ENCODE data around the gene TIMM29.
"Not testable (repeated sequence)": the region's sequence is repeated elsewhere in the genome, so short reads cannot be mapped to it uniquely, and the experiment has no call there.

TIMM29 gene

GRCh38 chr19:10912619-10913018 is 16.0 kb upstream of the TIMM29 start:
- DNase-seq (ENCODE audit: low read depth), result no peak

GRCh38 chr19:10913716-10914340 is 14.8 kb upstream of the TIMM29 start:
- DNase-seq (ENCODE audit: low read depth), result no peak

GRCh38 chr19:10915130-10916091 is 13.2 kb upstream of the TIMM29 start:
- no peak for DNase-seq (ENCODE audit: low read depth)

- DNase-seq (ENCODE audit: low read depth), result no peak
Measured at GRCh38 chr19:10916602-10917001, 12.0 kb upstream of the TIMM29 start.

- no peak for DNase-seq (ENCODE audit: low read depth)
Measured at GRCh38 chr19:10918359-10918758, 10.3 kb upstream of the TIMM29 start.

- no peak for DNase-seq (ENCODE audit: low read depth)
Measured at GRCh38 chr19:10919352-10920287, 9.0 kb upstream of the TIMM29 start.

- DNase-seq (ENCODE audit: low read depth), result no peak
Measured at GRCh38 chr19:10920288-10920655, 8.3 kb upstream of the TIMM29 start.

- no peak for DNase-seq (ENCODE audit: low read depth)
Measured at GRCh38 chr19:10920781-10921180, 7.8 kb upstream of the TIMM29 start.

- DNase-seq (ENCODE audit: low read depth), result no peak
Measured at GRCh38 chr19:10921199-10921909, 7.3 kb upstream of the TIMM29 start.

GRCh38 chr19:10921910-10922637 is 6.5 kb upstream of the TIMM29 start:
- no peak for DNase-seq (ENCODE audit: low read depth)

- DNase-seq (ENCODE audit: low read depth), result no peak
Measured at GRCh38 chr19:10922638-10923014, 6.0 kb upstream of the TIMM29 start.

- no peak for DNase-seq (ENCODE audit: low read depth)
Measured at GRCh38 chr19:10923260-10924112, 5.1 kb upstream of the TIMM29 start.

GRCh38 chr19:10924597-10924996 is 4.0 kb upstream of the TIMM29 start:
- no peak for DNase-seq (ENCODE audit: low read depth)

- no peak for DNase-seq (ENCODE audit: low read depth)
Measured at GRCh38 chr19:10927730-10928562, 665 bp upstream of the TIMM29 start.

GRCh38 chr19:10929402-10929794 is 787 bp downstream of the TIMM29 start:
- DNase-seq (ENCODE audit: low read depth), result no peak

- no peak for DNase-seq (ENCODE audit: low read depth)
Measured at GRCh38 chr19:10935371-10936059, 6.9 kb downstream of the TIMM29 start.

GRCh38 chr19:10936661-10937084 is 8.1 kb downstream of the TIMM29 start:
- DNase-seq (ENCODE audit: low read depth), result no peak

- not testable (repeated sequence) for DNase-seq (ENCODE audit: low read depth)
Measured at GRCh38 chr19:10941649-10942048, 13.0 kb downstream of the TIMM29 start.
